ENCODE data around the gene CFAP54.
A peak's percentile ranks its signal among the peaks of the same experiment; 100 is the strongest.

Gene CFAP54

DNA sequence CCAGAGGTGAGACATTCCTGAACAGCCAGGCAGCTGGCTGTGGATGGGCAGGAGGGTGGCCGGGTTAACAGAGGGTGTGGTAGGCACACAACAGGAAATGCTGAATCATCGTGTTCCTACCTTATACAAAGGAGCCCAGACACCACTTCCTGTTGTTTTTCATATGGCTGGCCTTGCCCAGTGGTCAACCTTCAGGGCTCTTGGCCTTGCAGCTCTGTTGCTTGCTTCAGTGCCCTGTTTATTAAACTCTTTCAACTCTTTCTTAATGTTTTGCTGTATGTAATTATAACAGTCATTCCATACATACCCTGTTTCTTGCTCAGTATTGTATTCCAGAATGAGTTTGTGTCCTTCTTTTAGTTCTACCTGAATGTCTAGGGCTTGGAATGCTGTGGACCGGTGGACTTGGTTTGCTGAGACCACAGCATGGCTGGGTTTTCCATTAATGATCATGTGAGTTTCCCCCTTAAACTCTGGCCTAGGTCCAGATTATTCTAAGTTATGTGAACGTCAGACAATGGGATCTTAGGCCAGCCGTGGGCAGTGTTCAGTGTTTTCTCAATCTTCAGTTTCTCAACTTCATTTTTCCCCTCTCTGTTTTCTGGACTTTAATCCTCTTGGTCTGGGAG is 11.9 kb downstream of the CFAP54 start:
- no peaks in the 10 kb centered on the region for H3K9me3 ChIP-seq (ENCODE audit: insufficient read depth, low read depth, low read length)
- peak overlapping the region; percentile 33 for H3K4ac ChIP-seq (ENCODE audit: low read depth, low read length)
- peak overlapping the region; percentile 91 for H4K91ac ChIP-seq (ENCODE audit: low read depth, low read length)
- H4K12ac ChIP-seq (ENCODE audit: low read depth, low read length): peak overlapping the region; percentile 28
- H3K23ac ChIP-seq (ENCODE audit: low read length): no peak overlapping the region
- H3K27me3 ChIP-seq (ENCODE audit: insufficient read depth, low read length): no peaks in the 10 kb centered on the region
- H2AFZ ChIP-seq (ENCODE audit: insufficient read depth, low read length, poor library complexity): peak overlapping the region; percentile 25
- H3K4me3 ChIP-seq (ENCODE audit: low read depth, low read length): no peak overlapping the region
- no peak overlapping the region for H3K4me2 ChIP-seq (ENCODE audit: low read length)
- H3K4me1 ChIP-seq (ENCODE audit: control insufficient read depth in 1 of 2, insufficient read depth in 2 of 2, low read length in 2 of 2): peaks cover 3 to 6% of the 10 kb centered on the region in 2 experiments
- peak in 1 of 2 donors; percentile 28 for DNase-seq
- no peaks in the 10 kb centered on the region for H3K36me3 ChIP-seq (ENCODE audit: control insufficient read depth in 1 of 2, insufficient read depth in 2 of 2, low read length in 2 of 2)
- H3K79me2 ChIP-seq (ENCODE audit: control insufficient read depth, insufficient read depth, low read length, poor library complexity): no peaks in the 10 kb centered on the region
- WGBS (ENCODE audit: extremely low coverage, insufficient coverage, insufficient read length): no CpG with 5 or more reads among the region's 5 CpGs
- H2BK5ac ChIP-seq (ENCODE audit: low read depth, low read length, poor library complexity): peak overlapping the region; percentile 45
- H2BK12ac ChIP-seq (ENCODE audit: low read length): peak overlapping the region; percentile 37
- H3K14ac ChIP-seq (ENCODE audit: low read length): peak overlapping the region; percentile 46
- peak overlapping the region; percentile 74 for H4K8ac ChIP-seq (ENCODE audit: low read depth, low read length)
- peaks cover 5% of the 10 kb centered on the region for H3K79me1 ChIP-seq (ENCODE audit: low read length)
- no peak overlapping the region for H3K18ac ChIP-seq (ENCODE audit: low read length)
- H3K9ac ChIP-seq (ENCODE audit: low read length): no peak overlapping the region
- H2AK5ac ChIP-seq (ENCODE audit: low read length): peak overlapping the region; percentile 30
- H3K27ac ChIP-seq (ENCODE audit: low read depth, low read length): peak overlapping the region; percentile 8
- peak overlapping the region; percentile 64 for H2BK120ac ChIP-seq (ENCODE audit: insufficient read depth, low read length, poor library complexity)

GRCh38 chr12:96501908-96502307 is 12.5 kb downstream of the CFAP54 start:
- H3K27ac ChIP-seq (ENCODE audit: low read depth, low read length): no peak overlapping the region
- H3K9me3 ChIP-seq (ENCODE audit: insufficient read depth, low read depth, low read length): no peaks in the 10 kb centered on the region
- H2AFZ ChIP-seq (ENCODE audit: insufficient read depth, low read length, poor library complexity): no peak overlapping the region
- H2BK12ac ChIP-seq (ENCODE audit: low read length): no peak overlapping the region
- H4K91ac ChIP-seq (ENCODE audit: low read depth, low read length): no peak overlapping the region
- no peak overlapping the region for H4K12ac ChIP-seq (ENCODE audit: low read depth, low read length)
- no peak overlapping the region for H3K23ac ChIP-seq (ENCODE audit: low read length)
- H3K79me1 ChIP-seq (ENCODE audit: low read length): peaks cover 5% of the 10 kb centered on the region
- H3K4me2 ChIP-seq (ENCODE audit: low read length): no peak overlapping the region
- no peaks in the 10 kb centered on the region for H3K27me3 ChIP-seq (ENCODE audit: insufficient read depth, low read length)
- DNase-seq: no peak
- no peak overlapping the region for H3K4ac ChIP-seq (ENCODE audit: low read depth, low read length)
- no peak overlapping the region for H2BK120ac ChIP-seq (ENCODE audit: insufficient read depth, low read length, poor library complexity)
- H3K14ac ChIP-seq (ENCODE audit: low read length): no peak overlapping the region
- H3K4me3 ChIP-seq (ENCODE audit: low read depth, low read length): no peak overlapping the region
- no peaks in the 10 kb centered on the region for H3K79me2 ChIP-seq (ENCODE audit: control insufficient read depth, insufficient read depth, low read length, poor library complexity)
- no peak overlapping the region for H2BK5ac ChIP-seq (ENCODE audit: low read depth, low read length, poor library complexity)
- H3K9ac ChIP-seq (ENCODE audit: low read length): no peak overlapping the region
- H4K8ac ChIP-seq (ENCODE audit: low read depth, low read length): no peak overlapping the region
- peaks cover 3 to 6% of the 10 kb centered on the region in 2 experiments for H3K4me1 ChIP-seq (ENCODE audit: control insufficient read depth in 1 of 2, insufficient read depth in 2 of 2, low read length in 2 of 2)
- no peak overlapping the region for H3K18ac ChIP-seq (ENCODE audit: low read length)
- H3K36me3 ChIP-seq (ENCODE audit: control insufficient read depth in 1 of 2, insufficient read depth in 2 of 2, low read length in 2 of 2): no peaks in the 10 kb centered on the region
- H2AK5ac ChIP-seq (ENCODE audit: low read length): no peak overlapping the region

DNA sequence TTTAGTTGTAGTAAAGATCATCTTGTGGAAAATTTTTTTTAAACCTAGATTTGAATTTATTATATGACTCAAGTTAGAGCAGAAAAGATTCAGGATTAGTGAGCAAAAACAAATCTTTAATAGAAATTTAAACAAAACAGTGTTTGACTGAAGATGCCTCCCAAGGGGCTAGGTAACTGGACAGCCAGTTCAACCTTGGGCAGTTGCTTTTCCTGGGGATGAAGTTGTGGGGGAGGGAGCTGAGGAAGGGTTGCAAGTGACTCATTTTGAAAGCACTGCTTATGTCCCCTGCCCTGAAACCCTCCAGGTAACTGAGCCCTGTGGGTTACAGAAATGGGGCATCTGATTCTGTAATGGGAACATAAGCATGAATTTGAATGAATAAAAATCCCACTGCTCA is 13.1 kb downstream of the CFAP54 start:
- H3K4ac ChIP-seq (ENCODE audit: low read depth, low read length): no peak overlapping the region
- H3K9ac ChIP-seq (ENCODE audit: low read length): no peak overlapping the region
- H2AK5ac ChIP-seq (ENCODE audit: low read length): no peak overlapping the region
- H3K23ac ChIP-seq (ENCODE audit: low read length): no peak overlapping the region
- no peak overlapping the region for H3K4me3 ChIP-seq (ENCODE audit: low read depth, low read length)
- H2BK120ac ChIP-seq (ENCODE audit: insufficient read depth, low read length, poor library complexity): no peak overlapping the region
- no peak overlapping the region for H3K27ac ChIP-seq (ENCODE audit: low read depth, low read length)
- H3K18ac ChIP-seq (ENCODE audit: low read length): no peak overlapping the region
- H4K8ac ChIP-seq (ENCODE audit: low read depth, low read length): no peak overlapping the region
- no peak overlapping the region for H4K12ac ChIP-seq (ENCODE audit: low read depth, low read length)
- H4K91ac ChIP-seq (ENCODE audit: low read depth, low read length): no peak overlapping the region
- H2AFZ ChIP-seq (ENCODE audit: insufficient read depth, low read length, poor library complexity): no peak overlapping the region
- no peak overlapping the region for H2BK12ac ChIP-seq (ENCODE audit: low read length)
- no peak overlapping the region for H2BK5ac ChIP-seq (ENCODE audit: low read depth, low read length, poor library complexity)
- no peak overlapping the region for H3K4me2 ChIP-seq (ENCODE audit: low read length)
- H3K9me3 ChIP-seq (ENCODE audit: insufficient read depth, low read depth, low read length): no peaks in the 10 kb centered on the region
- no peaks in the 10 kb centered on the region for H3K79me2 ChIP-seq (ENCODE audit: control insufficient read depth, insufficient read depth, low read length, poor library complexity)
- no peak for DNase-seq
- H3K27me3 ChIP-seq (ENCODE audit: insufficient read depth, low read length): no peaks in the 10 kb centered on the region
- peaks cover 5% of the 10 kb centered on the region for H3K79me1 ChIP-seq (ENCODE audit: low read length)
- no peaks in the 10 kb centered on the region for H3K36me3 ChIP-seq (ENCODE audit: control insufficient read depth in 1 of 2, insufficient read depth in 2 of 2, low read length in 2 of 2)
- H3K14ac ChIP-seq (ENCODE audit: low read length): no peak overlapping the region
- H3K4me1 ChIP-seq (ENCODE audit: control insufficient read depth in 1 of 2, insufficient read depth in 2 of 2, low read length in 2 of 2): peaks cover 3 to 6% of the 10 kb centered on the region in 2 experiments

DNA sequence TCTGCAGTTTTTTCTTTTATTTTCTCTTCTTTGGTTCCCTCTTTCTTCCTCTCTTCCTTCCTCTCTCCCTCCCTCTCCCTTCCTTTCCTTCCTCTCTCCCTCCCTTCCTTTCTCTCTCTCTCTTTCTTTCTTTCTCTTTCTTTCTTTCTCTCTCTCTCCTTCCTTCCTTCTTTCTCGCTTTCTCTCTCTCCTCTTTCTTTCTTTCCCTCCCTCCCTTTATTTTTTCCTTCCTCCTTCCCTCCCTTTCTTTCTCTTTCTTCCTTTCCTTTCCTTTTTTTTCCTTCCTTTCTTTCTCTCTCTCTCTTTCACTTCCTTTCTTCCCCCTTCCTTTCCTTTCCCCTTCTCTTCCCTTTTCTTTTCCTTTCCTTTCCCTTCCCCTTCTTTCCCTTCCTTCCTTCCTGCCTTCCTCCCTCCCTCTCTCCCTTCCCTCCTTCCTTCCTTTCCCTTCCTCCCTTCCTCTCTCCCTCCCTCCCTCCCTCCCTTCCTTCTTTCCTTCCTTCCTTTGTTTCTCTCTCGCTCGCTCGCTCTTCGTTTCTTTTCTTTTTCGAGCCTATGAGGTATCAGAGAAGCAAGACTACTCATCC is 13.7 kb downstream of the CFAP54 start:
- Histone ChIP-seq H3K27ac (ENCODE audit: low read depth, low read length) (no peak overlapping the region), H3K14ac (ENCODE audit: low read length) (no peak overlapping the region), H4K12ac (ENCODE audit: low read depth, low read length) (no peak overlapping the region), H3K4me2 (ENCODE audit: low read length) (no peak overlapping the region), H2BK12ac (ENCODE audit: low read length) (no peak overlapping the region), H2AFZ (ENCODE audit: insufficient read depth, low read length, poor library complexity) (no peak overlapping the region), H2AK5ac (ENCODE audit: low read length) (no peak overlapping the region), H4K8ac (ENCODE audit: low read depth, low read length) (no peak overlapping the region), H3K23ac (ENCODE audit: low read length) (no peak overlapping the region), H3K79me1 (ENCODE audit: low read length) (peaks cover 5% of the 10 kb centered on the region), H2BK120ac (ENCODE audit: insufficient read depth, low read length, poor library complexity) (no peak overlapping the region), H3K79me2 (ENCODE audit: control insufficient read depth, insufficient read depth, low read length, poor library complexity) (no peaks in the 10 kb centered on the region), H3K18ac (ENCODE audit: low read length) (no peak overlapping the region), H3K9ac (ENCODE audit: low read length) (no peak overlapping the region), H3K9me3 (ENCODE audit: insufficient read depth, low read depth, low read length) (no peaks in the 10 kb centered on the region), H3K4me3 (ENCODE audit: low read depth, low read length) (no peak overlapping the region), H3K4me1 (ENCODE audit: control insufficient read depth in 1 of 2, insufficient read depth in 2 of 2, low read length in 2 of 2) (peaks cover 3 to 6% of the 10 kb centered on the region in 2 experiments), H3K4ac (ENCODE audit: low read depth, low read length) (no peak overlapping the region), H3K27me3 (ENCODE audit: insufficient read depth, low read length) (no peaks in the 10 kb centered on the region), H2BK5ac (ENCODE audit: low read depth, low read length, poor library complexity) (no peak overlapping the region), H4K91ac (ENCODE audit: low read depth, low read length) (no peak overlapping the region), H3K36me3 (ENCODE audit: control insufficient read depth in 1 of 2, insufficient read depth in 2 of 2, low read length in 2 of 2) (no peaks in the 10 kb centered on the region)
- DNase-seq: no peak
- no CpG with 5 or more reads among the region's 6 CpGs for WGBS (ENCODE audit: extremely low coverage, insufficient coverage, insufficient read length)

Data from trophoblast cell (in vitro differentiated cells and primary cell).